ENCODE measurements around the gene NUF2.

NUF2 gene

DNA sequence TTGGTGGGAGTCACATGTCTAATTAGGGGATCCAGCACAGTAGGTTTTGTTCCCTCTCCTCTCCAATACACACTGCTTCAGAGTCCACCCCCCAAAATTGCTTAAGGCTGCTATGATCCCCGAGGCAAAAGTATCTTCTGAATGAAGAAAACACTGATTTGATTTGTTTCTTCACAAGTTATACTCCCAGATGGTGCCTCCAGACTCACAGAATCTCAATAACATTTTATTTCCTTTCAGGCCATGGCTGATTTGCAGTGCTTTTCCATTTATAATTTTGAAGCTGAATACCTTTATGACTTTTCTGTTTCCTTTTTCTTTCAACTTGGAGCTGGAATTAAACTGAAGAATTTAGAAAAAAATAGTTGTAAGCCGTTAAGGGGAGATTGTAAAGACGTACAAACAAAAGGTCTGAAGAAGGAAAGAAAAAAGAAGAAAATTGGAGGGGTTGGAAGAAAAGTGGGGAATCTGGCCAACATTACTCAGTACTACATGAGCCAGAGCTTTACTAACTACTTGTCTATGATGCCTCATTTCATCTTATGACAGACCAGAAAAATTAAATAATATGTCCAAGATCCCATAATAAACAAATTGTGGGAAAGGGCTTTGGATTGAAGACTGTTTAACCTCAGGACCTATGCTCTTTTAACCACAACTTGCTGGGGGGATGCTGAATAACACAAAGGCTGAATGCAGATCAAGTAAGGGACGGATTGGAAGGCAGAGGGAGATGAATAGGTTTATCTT, 75.9 kb downstream of the NUF2 start:
- Histone ChIP-seq H3K27ac (no peak overlapping the region), H3K4me3 (no peak overlapping the region)

DNA sequence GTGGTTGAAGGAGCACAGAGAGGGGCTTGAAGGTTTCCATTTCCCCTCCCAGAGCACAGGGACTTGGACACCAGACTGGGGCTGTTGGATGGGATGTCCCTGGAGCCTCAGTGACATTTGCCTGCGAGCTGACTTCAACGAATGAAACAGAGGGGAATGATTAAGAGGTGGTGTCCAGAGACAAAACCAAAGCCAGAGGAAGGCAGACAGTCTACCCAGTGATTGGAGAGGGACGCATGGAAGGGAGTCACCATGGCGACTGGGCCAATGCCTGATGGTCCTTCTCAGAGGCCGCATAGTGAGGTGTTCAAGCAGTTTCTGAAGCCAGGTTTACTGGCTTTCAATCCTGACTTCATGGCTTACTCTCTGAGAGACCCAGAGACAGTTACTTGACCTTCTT, 77.2 kb downstream of the NUF2 start:
- Histone ChIP-seq H3K27ac (no peak overlapping the region), H3K4me3 (no peak overlapping the region)

DNA sequence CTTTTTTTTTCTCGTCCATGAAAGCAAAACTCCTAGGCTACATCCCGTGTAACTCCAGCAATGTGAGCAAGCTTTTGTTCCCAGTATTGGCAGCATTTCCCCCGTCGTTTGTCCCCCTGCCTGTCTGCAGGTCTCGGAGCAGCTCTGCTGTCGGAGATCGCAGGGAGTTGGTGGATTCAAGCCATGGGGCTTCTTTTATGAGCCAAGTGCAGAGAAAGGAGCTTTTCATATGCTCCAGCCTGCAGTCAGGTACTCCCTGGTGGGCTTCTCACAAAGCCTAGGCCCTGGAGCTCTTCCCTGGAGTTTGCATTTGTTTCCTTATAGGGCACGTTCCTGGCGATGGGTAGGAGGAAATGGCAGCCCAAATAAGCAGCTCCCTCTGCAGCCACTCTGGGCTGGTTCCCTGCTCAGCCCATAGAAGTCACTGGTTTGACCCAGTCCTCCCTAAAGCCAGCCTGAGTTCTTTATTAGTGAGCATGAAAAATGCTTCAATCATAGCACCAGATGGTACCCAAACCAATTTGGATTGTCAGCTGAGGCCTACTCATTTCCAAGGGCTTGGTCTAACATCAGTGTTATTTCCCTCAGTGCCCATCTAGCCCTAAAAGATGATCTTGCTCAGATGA, 78.3 kb downstream of the NUF2 start:
- Histone ChIP-seq H3K27ac (no peak overlapping the region), H3K4me3 (no peak overlapping the region)

DNA sequence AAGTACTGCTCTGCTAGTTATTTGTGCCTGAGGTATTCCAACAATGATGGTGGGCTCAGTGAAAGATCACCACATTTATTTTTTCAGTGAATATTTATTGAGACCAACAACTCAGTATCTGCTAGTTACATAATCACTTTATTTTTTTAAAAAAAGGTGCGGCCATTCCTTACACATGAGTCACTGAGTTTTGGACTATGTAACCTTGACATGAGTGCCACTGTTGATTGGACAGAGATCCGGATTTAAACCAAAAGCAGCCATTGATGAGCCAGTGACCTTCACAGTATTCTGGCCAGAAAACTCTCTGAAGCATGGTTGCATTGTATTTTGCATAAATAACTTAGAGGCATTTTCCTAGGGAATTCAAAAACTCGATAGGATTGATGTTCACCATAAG, 79.5 kb downstream of the NUF2 start:
- no peak overlapping the region for H3K4me3 ChIP-seq

More for the DNA sequence above, 79.5 kb downstream of the NUF2 start:
- no peak overlapping the region for H3K27ac ChIP-seq

Data from skin epidermis (tissue), 12 donors.